Measurements from ENCODE around the gene NCKAP5.

Gene NCKAP5

GRCh38 chr2:133591164-133591563 is 22.9 kb upstream of the NCKAP5 start:
- Histone ChIP-seq H3K27me3 (ENCODE audit: insufficient read depth, insufficient read length) (no peaks in the 10 kb centered on the region), H3K36me3 (ENCODE audit: insufficient read depth, insufficient read length, low read length) (no peaks in the 10 kb centered on the region), H3K4me1 (ENCODE audit: insufficient read depth, insufficient read length) (no peaks in the 10 kb centered on the region), H3K9me3 (ENCODE audit: insufficient read depth, low read length) (no peaks in the 10 kb centered on the region), H3K4me3 (ENCODE audit: insufficient read length, low read depth) (no peak overlapping the region), H3K9ac (ENCODE audit: insufficient read length, low read depth) (no peak overlapping the region)
- TF ChIP-seq SUZ12 (IDR thresholded peaks at IDR 0.05; ENCODE audit: extremely low read depth, insufficient read depth, insufficient read length) (no peak), ZNF274 (IDR thresholded peaks at IDR 0.05; ENCODE audit: low read depth, low read length) (no peak), YY1 (IDR thresholded peaks at IDR 0.05; ENCODE audit: insufficient read depth, insufficient read length) (no peak)
- DNase-seq (ENCODE audit: low read depth, low spot score) = no peak

- DNase-seq (ENCODE audit: low read depth, low spot score) = no peak
- no peak overlapping the region for H3K4me3 ChIP-seq (ENCODE audit: insufficient read length, low read depth)
- no peaks in the 10 kb centered on the region for H3K9me3 ChIP-seq (ENCODE audit: insufficient read depth, low read length)
- no peaks in the 10 kb centered on the region for H3K4me1 ChIP-seq (ENCODE audit: insufficient read depth, insufficient read length)
- no peak for TF ChIP-seq YY1 (IDR thresholded peaks at IDR 0.05; ENCODE audit: insufficient read depth, insufficient read length)
- TF ChIP-seq ZNF274 (IDR thresholded peaks at IDR 0.05; ENCODE audit: low read depth, low read length) = no peak
- no peak for TF ChIP-seq SUZ12 (IDR thresholded peaks at IDR 0.05; ENCODE audit: extremely low read depth, insufficient read depth, insufficient read length)
- H3K9ac ChIP-seq (ENCODE audit: insufficient read length, low read depth) = no peak overlapping the region
- no peaks in the 10 kb centered on the region for H3K27me3 ChIP-seq (ENCODE audit: insufficient read depth, insufficient read length)
- H3K36me3 ChIP-seq (ENCODE audit: insufficient read depth, insufficient read length, low read length) = no peaks in the 10 kb centered on the region
Measured at GRCh38 chr2:133589456-133589855, 21.2 kb upstream of the NCKAP5 start.

DNA sequence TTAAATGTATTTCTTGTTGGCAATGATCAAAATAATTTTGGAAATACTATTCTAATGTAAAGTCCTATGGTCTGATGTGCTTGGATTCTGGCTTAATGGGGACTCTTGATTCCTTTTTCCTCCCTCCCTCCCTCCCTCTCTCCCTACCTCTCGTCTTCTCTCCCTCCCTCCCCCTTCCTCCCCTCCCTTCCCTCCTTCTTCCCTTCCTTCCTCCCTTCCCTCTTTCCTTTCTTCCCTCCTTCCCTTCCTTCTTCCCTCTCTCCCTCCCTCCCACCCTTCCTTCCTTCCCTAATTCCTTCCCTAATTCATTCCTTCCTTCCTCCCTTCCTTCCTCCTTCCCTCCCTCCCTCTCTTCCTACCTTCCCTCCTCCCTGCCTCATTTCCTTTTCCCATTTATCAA is 19.9 kb upstream of the NCKAP5 start:
- TF ChIP-seq SUZ12 (IDR thresholded peaks at IDR 0.05; ENCODE audit: extremely low read depth, insufficient read depth, insufficient read length) (no peak), ZNF274 (IDR thresholded peaks at IDR 0.05; ENCODE audit: low read depth, low read length) (no peak), YY1 (IDR thresholded peaks at IDR 0.05; ENCODE audit: insufficient read depth, insufficient read length) (no peak)
- Histone ChIP-seq H3K27me3 (ENCODE audit: insufficient read depth, insufficient read length) (no peaks in the 10 kb centered on the region), H3K9me3 (ENCODE audit: insufficient read depth, low read length) (no peaks in the 10 kb centered on the region), H3K36me3 (ENCODE audit: insufficient read depth, insufficient read length, low read length) (no peaks in the 10 kb centered on the region), H3K4me3 (ENCODE audit: insufficient read length, low read depth) (no peak overlapping the region), H3K4me1 (ENCODE audit: insufficient read depth, insufficient read length) (no peaks in the 10 kb centered on the region), H3K9ac (ENCODE audit: insufficient read length, low read depth) (no peak overlapping the region)
- no peak for DNase-seq (ENCODE audit: low read depth, low spot score)

DNA sequence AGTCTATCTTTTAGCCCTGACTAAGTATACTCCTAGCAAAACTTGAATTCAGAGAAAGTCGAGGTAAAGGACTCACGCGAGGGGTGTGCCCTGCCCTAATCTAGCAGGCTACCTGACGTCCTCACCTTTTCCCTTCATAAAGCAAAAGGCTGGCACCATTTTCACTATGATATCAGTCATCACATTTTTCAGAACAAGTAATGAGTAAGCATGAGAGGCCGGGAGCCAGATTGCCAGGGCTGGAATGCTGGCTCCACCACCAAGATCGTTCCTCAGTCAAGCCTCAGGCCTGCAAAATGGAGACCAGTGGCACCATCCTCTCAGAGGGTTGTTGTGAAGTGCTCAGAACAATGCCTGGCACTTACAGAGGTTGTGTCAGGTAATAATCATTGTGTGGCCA is 18.7 kb upstream of the NCKAP5 start:
- TF ChIP-seq ZNF274 (IDR thresholded peaks at IDR 0.05; ENCODE audit: low read depth, low read length) (no peak), YY1 (IDR thresholded peaks at IDR 0.05; ENCODE audit: insufficient read depth, insufficient read length) (no peak), SUZ12 (IDR thresholded peaks at IDR 0.05; ENCODE audit: extremely low read depth, insufficient read depth, insufficient read length) (no peak)
- Histone ChIP-seq H3K36me3 (ENCODE audit: insufficient read depth, insufficient read length, low read length) (no peaks in the 10 kb centered on the region), H3K4me3 (ENCODE audit: insufficient read length, low read depth) (no peak overlapping the region), H3K9me3 (ENCODE audit: insufficient read depth, low read length) (no peaks in the 10 kb centered on the region), H3K27me3 (ENCODE audit: insufficient read depth, insufficient read length) (no peaks in the 10 kb centered on the region), H3K4me1 (ENCODE audit: insufficient read depth, insufficient read length) (no peaks in the 10 kb centered on the region), H3K9ac (ENCODE audit: insufficient read length, low read depth) (no peak overlapping the region)
- DNase-seq (ENCODE audit: low read depth, low spot score) = no peak

DNA sequence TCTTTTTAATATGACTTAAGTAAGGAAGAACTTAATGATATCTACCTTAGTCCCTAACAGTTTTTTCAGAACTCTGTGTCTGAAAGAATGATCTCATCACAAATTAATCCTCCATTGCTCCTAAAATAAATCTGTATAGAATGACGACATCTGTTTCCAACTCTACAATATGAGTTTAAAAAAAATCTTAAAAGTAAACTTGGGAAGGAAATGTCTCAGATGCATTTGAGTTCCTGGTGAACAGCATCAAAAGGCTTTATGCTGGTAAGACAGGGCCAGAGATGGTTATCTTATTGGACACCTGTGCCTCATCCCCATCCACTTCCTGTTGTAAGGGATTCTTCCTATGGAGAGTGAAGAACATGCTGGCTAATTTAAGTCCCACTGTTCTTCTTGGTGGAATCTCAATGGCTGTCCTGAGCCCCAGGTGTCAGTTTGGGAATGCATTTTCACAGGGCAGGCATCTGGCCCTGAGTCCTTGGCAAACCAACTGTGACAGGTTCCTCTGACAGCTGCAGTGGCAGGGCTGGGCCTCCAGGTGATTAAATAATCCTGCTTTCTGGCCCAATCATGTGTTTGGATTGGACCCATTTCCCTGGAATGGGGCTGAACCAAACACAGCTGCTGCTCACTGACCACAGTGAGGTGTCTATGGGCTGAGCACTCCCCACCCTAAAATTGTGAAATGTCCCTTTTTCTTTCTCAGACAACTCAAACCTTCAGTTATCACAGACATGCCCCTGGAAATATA is 12.9 kb upstream of the NCKAP5 start:
- no peak overlapping the region for H3K4me3 ChIP-seq (ENCODE audit: insufficient read length, low read depth)
- H3K36me3 ChIP-seq (ENCODE audit: insufficient read depth, insufficient read length, low read length) = no peaks in the 10 kb centered on the region
- H3K27me3 ChIP-seq (ENCODE audit: insufficient read depth, insufficient read length) = no peaks in the 10 kb centered on the region
- H3K9me3 ChIP-seq (ENCODE audit: insufficient read depth, low read length) = no peaks in the 10 kb centered on the region
- no peak overlapping the region for H3K9ac ChIP-seq (ENCODE audit: insufficient read length, low read depth)
- DNase-seq (ENCODE audit: low read depth, low spot score) = no peak
- TF ChIP-seq YY1 (IDR thresholded peaks at IDR 0.05; ENCODE audit: insufficient read depth, insufficient read length) (no peak), ZNF274 (IDR thresholded peaks at IDR 0.05; ENCODE audit: low read depth, low read length) (no peak)
- H3K4me1 ChIP-seq (ENCODE audit: insufficient read depth, insufficient read length) = no peaks in the 10 kb centered on the region

DNA sequence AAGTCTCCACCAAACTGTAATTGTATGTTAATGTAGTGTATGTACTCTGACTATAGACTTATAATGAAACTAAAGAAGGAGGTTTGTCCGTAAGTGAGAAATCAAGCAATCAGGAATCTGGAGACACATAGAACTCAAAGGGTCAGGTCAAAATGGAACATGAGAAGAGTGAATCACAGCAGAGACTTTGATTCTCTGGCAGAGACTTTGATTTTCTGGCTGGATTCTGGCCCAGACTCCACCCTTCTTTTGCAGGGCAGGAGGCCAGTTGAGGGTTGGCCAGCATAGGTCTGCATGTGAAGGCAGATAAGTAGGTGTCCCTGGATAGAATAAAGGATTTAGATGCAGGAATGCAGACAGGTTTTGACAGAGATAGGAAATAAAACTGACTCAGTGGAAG is 11.0 kb upstream of the NCKAP5 start:
- no peak for DNase-seq (ENCODE audit: low read depth, low spot score)

DNA sequence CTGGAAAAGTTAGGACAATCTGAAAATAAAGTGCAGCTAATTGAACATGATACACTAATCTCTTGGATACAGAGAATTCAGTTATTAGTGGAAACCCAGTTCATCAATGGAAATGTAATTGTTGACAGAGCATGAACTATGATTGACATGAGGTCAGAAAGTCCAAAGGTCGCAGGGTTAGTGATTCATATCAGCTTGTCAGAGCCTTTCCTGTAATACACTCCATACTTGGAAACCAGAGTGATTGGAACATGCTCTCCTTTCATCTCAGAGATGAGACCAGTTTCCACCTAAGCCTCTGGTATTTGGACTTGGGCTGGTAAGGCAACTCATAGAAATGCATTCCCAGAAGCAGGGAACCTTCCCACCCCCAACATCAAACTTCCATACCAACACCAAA is 8.5 kb upstream of the NCKAP5 start:
- no peaks in the 10 kb centered on the region for H3K9me3 ChIP-seq (ENCODE audit: insufficient read depth, low read length)
- no peak overlapping the region for H3K9ac ChIP-seq (ENCODE audit: insufficient read length, low read depth)
- H3K4me1 ChIP-seq (ENCODE audit: insufficient read depth, insufficient read length) = no peaks in the 10 kb centered on the region
- no peaks in the 10 kb centered on the region for H3K36me3 ChIP-seq (ENCODE audit: insufficient read depth, insufficient read length, low read length)
- no peak for DNase-seq (ENCODE audit: low read depth, low spot score)
- H3K4me3 ChIP-seq (ENCODE audit: insufficient read length, low read depth) = no peak overlapping the region
- TF ChIP-seq YY1 (IDR thresholded peaks at IDR 0.05; ENCODE audit: insufficient read depth, insufficient read length) = no peak
- TF ChIP-seq ZNF274 (IDR thresholded peaks at IDR 0.05; ENCODE audit: low read depth, low read length) = no peak
- no peaks in the 10 kb centered on the region for H3K27me3 ChIP-seq (ENCODE audit: insufficient read depth, insufficient read length)

More for the DNA sequence above, 11.0 kb upstream of the NCKAP5 start:
- Histone ChIP-seq H3K27me3 (ENCODE audit: insufficient read depth, insufficient read length) (no peaks in the 10 kb centered on the region), H3K4me1 (ENCODE audit: insufficient read depth, insufficient read length) (no peaks in the 10 kb centered on the region), H3K9me3 (ENCODE audit: insufficient read depth, low read length) (no peaks in the 10 kb centered on the region), H3K9ac (ENCODE audit: insufficient read length, low read depth) (no peak overlapping the region), H3K36me3 (ENCODE audit: insufficient read depth, insufficient read length, low read length) (no peaks in the 10 kb centered on the region), H3K4me3 (ENCODE audit: insufficient read length, low read depth) (no peak overlapping the region)
- TF ChIP-seq YY1 (IDR thresholded peaks at IDR 0.05; ENCODE audit: insufficient read depth, insufficient read length) = no peak
- no peak for TF ChIP-seq SUZ12 (IDR thresholded peaks at IDR 0.05; ENCODE audit: extremely low read depth, insufficient read depth, insufficient read length)
- TF ChIP-seq ZNF274 (IDR thresholded peaks at IDR 0.05; ENCODE audit: low read depth, low read length) = no peak

Data from NT2/D1 (cell line).